HEK293T (cell line): Measurements from ENCODE around the gene SIGLEC6.
A peak's percentile ranks its signal among the peaks of the same experiment; 100 is the strongest.

Experiments
- BHLHE40 ChIP-seq: fragments of 450-650 bp; IDR thresholded peaks from 2 replicates; pipeline ENCODE4 v1.6.1; 2016; ENCODE audit warnings: mild to moderate bottlenecking, moderate library complexity, borderline replicate concordance
- CTBP1 ChIP-seq: fragments of 450-650 bp; IDR thresholded peaks from 2 replicates; pipeline ENCODE4 v1.6.1; 2016; ENCODE audit warnings: borderline replicate concordance
- ELF4 ChIP-seq: fragments of 450-650 bp; IDR thresholded peaks from 2 replicates; pipeline ENCODE4 v1.6.1; 2017; ENCODE audit warnings: antibody characterized with exemption
- FOXA1 ChIP-seq: fragments of 450-650 bp; IDR thresholded peaks from 2 replicates; pipeline ENCODE4 v1.6.1; 2016; ENCODE audit warnings: mild to moderate bottlenecking
- FOXM1 ChIP-seq: fragments of 450-650 bp; IDR thresholded peaks from 2 replicates; pipeline ENCODE4 v1.6.1; 2017; ENCODE audit warnings: mild to moderate bottlenecking, borderline replicate concordance
- NFRKB ChIP-seq: fragments of 450-650 bp; IDR thresholded peaks from 2 replicates; pipeline ENCODE4 v1.6.1; 2016; ENCODE audit warnings: mild to moderate bottlenecking, moderate library complexity
- SUZ12 ChIP-seq: fragments of 450-650 bp; IDR thresholded peaks from 2 replicates; pipeline ENCODE4 v1.6.1; 2016; ENCODE audit warnings: mild to moderate bottlenecking
- TF ChIP-seq, protein P1 (sequence below): fragments of 450-650 bp; IDR thresholded peaks from 2 replicates; pipeline ENCODE4 v1.6.1; 2016

DNA sequence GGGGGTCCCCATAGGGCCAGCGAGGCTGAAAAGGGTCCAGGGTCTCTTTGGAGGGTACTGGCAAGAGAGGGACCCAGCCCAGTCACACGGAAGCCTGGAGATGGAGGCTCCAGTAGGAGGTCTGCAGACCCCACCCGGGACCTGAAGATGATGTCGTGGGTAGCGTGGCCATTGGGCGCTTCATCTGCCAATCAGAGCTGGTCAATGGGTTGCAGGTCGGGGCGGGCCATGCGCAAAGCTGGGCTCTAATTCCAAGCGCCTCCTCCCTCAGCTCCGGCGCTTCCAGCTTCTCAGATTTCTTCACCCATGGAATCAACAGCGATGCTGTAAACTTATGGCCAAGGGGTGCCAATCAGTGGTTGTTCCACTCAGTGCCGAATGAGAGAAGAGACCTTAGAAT lies 40.8 kb downstream of the SIGLEC6 start:
- TF ChIP-seq BHLHE40 = no peak
- TF ChIP-seq ELF4 = no peak
- no peak for TF ChIP-seq SUZ12
- no peak for TF ChIP-seq FOXM1
- no peak for TF ChIP-seq NFRKB
- TF ChIP-seq, protein P1, sequence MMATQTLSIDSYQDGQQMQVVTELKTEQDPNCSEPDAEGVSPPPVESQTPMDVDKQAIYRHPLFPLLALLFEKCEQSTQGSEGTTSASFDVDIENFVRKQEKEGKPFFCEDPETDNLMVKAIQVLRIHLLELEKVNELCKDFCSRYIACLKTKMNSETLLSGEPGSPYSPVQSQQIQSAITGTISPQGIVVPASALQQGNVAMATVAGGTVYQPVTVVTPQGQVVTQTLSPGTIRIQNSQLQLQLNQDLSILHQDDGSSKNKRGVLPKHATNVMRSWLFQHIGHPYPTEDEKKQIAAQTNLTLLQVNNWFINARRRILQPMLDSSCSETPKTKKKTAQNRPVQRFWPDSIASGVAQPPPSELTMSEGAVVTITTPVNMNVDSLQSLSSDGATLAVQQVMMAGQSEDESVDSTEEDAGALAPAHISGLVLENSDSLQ = 0 out of 2 replicates have a peak, but pooled peaks have one; percentile 24
- no peak for TF ChIP-seq CTBP1
- TF ChIP-seq FOXA1 = no peak
